B cell (primary cell): ENCODE measurements around the gene NR5A1. TPM values are rescaled to one million over a fixed set of nuclear protein-coding genes. Genes with fewer than 3 reads are reported as not detected.

Experiments used
- ATAC-seq: fragments of 200-7000 bp; cut with Tn5 transposase; one replicate; pipeline ENCODE4 v1.10.0; 2021; ENCODE audit warnings: low read depth, mild to moderate bottlenecking, moderate number of reproducible peaks, moderate library complexity
- CTCF ChIA-PET: fragments of 350-600 bp; sonication (Branson Sonifier 250); formaldehyde crosslinking; loops from one replicate; lab custom pipeline; 2021; ENCODE audit warnings: antibody characterized with exemption, inconsistent platforms; lab: Charles Lee
- POLR2A ChIA-PET: fragments of 350-600 bp; sonication (Branson Sonifier 250); formaldehyde crosslinking; loops from one replicate; lab custom pipeline; 2021; ENCODE audit warnings: antibody characterized with exemption; lab: Charles Lee
- DNase-seq: peaks from one replicate; pipeline ENCODE4 v3.0.0; 2013
- H2AFZ ChIP-seq: 2 replicates; pipeline ENCODE4 v1.6.1; 2012; ENCODE audit warnings: mild to moderate bottlenecking, low read depth, low read length; ENCODE audit not compliant: insufficient read depth, poor library complexity, severe bottlenecking
- H3K27ac ChIP-seq, 2 donors: 1 replicate in 1 of 2; 2 replicates in 1 of 2; pipeline ENCODE4 v1.5.1; 2012 to 2013; ENCODE audit warnings: low read length in 2 of 2, mild to moderate bottlenecking in 2 of 2, moderate library complexity in 1 of 2
- H3K27me3 ChIP-seq, 4 experiments: fragments of 200-600 bp in 1 of 4; sonication (generic) in 1 of 4; replicated peaks in 1 of 4; 1 replicate in 2 of 4; 2 replicates in 2 of 4; pipeline versions ENCODE4 v1.6.1 to v1.7.0; 2013 to 2016; ENCODE audit warnings: low read length in 3 of 4, mild to moderate bottlenecking in 2 of 4, mixed read lengths in 1 of 4, moderate library complexity in 1 of 4; ENCODE audit not compliant: insufficient read depth in 4 of 4, control insufficient read depth in 3 of 4; ENCODE audit errors: control extremely low read depth in 1 of 4
- H3K36me3 ChIP-seq, 2 experiments: replicated peaks in 1 of 2; 1 replicate in 1 of 2; 2 replicates in 1 of 2; pipeline versions ENCODE4 v1.6.1 to v1.7.1; 2013; ENCODE audit warnings: low read length in 1 of 2; ENCODE audit not compliant: insufficient read depth in 2 of 2, control insufficient read depth in 1 of 2; ENCODE audit errors: control extremely low read depth in 1 of 2, extremely low read depth in 1 of 2
- H3K4me1 ChIP-seq, 2 donors: fragments of 200-600 bp in 1 of 2; sonication (generic) in 1 of 2; 1 replicate in 1 of 2; 2 replicates in 1 of 2; pipeline versions ENCODE4 v1.5.1 to v1.6.1; 2013 to 2017; ENCODE audit warnings: low read length in 2 of 2; ENCODE audit not compliant: control insufficient read depth in 2 of 2, insufficient read depth in 2 of 2
- H3K4me2 ChIP-seq: replicated peaks from 2 replicates; pipeline ENCODE3; 2012; ENCODE audit warnings: mild to moderate bottlenecking, low read depth, low read length; ENCODE audit not compliant: poor library complexity, severe bottlenecking
- H3K4me3 ChIP-seq, 5 experiments: fragments of 200-600 bp in 1 of 5; sonication (generic) in 1 of 5; 1 replicate in 3 of 5; 2 replicates in 2 of 5; pipeline versions ENCODE4 v1.5.1 to v1.7.0; 2011 to 2016; ENCODE audit warnings: low read length in 4 of 5, mild to moderate bottlenecking in 4 of 5, low read depth in 2 of 5, control low read depth in 1 of 5, moderate library complexity in 1 of 5; ENCODE audit not compliant: insufficient read depth in 1 of 5; ENCODE audit errors: control extremely low read depth in 1 of 5, extremely low read depth in 1 of 5
- H3K79me2 ChIP-seq: fragments of 200-600 bp; sonication (generic); one replicate; pipeline ENCODE4 v1.6.0; 2016; ENCODE audit warnings: low read length; ENCODE audit not compliant: control insufficient read depth, insufficient read depth
- H3K9ac ChIP-seq: fragments of 200-600 bp; sonication (generic); 2 replicates; pipeline ENCODE4 v1.6.1; 2017; ENCODE audit warnings: mild to moderate bottlenecking, low read length, moderate library complexity
- H3K9me3 ChIP-seq, 3 donors: one replicate each; pipeline versions ENCODE4 v1.6.1 to v1.7.1; 2013; ENCODE audit warnings: low read length in 2 of 3; ENCODE audit not compliant: control insufficient read depth in 2 of 3, insufficient read depth in 1 of 3; ENCODE audit errors: control extremely low read depth in 1 of 3
- H4K20me1 ChIP-seq: 2 replicates; pipeline ENCODE4 v1.6.0; 2012; ENCODE audit warnings: mild to moderate bottlenecking, low read length; ENCODE audit not compliant: insufficient read depth, control insufficient read depth, poor library complexity, severe bottlenecking
- H3K27ac Mint-ChIP-seq: one replicate; pipeline ENCODE4 v1.8.0; 2021; ENCODE audit warnings: mixed read lengths
- H3K27me3 Mint-ChIP-seq: one replicate; pipeline ENCODE4 v1.8.0; 2021; ENCODE audit warnings: mixed read lengths
- H3K4me1 Mint-ChIP-seq: one replicate; pipeline ENCODE4 v1.8.0; 2021; ENCODE audit warnings: mixed read lengths
- H3K4me3 Mint-ChIP-seq: one replicate; pipeline ENCODE4 v1.8.0; 2021; ENCODE audit warnings: mixed read lengths
- H3K9me3 Mint-ChIP-seq: one replicate; pipeline ENCODE4 v1.8.0; 2022; ENCODE audit warnings: mixed read lengths; ENCODE audit not compliant: insufficient read depth
- EZH2 ChIP-seq: IDR thresholded peaks from 2 replicates; pipeline ENCODE4 v1.6.1; 2012; ENCODE audit warnings: borderline replicate concordance, low read depth, mild to moderate bottlenecking, moderate library complexity, low read length; ENCODE audit not compliant: insufficient read depth, poor library complexity, severe bottlenecking
- WGBS: methylation state at CpG from one replicate; pipeline ENCODE4 v1.1.5; 2013; ENCODE audit warnings: missing lambda C conversion rate; ENCODE audit not compliant: insufficient coverage; 5-methylcytosine and 5-hydroxymethylcytosine counted together
- intact Hi-C: fragments of 100-400 bp; cut with micrococcal nuclease; formaldehyde crosslinking; loops from one replicate; pipeline ENCODE4 v1.10.0; 2022
- polyA plus RNA-seq: library from polyadenylated mRNA; depleted of rRNA; stranded (reverse); fragments of >200 nt; gene quantifications from 2 replicates; pipeline ENCODE4 v1.2.3, GENCODE V29; 2012
- total RNA-seq, 2 donors: library from RNA; stranded (reverse); fragments of 120-200 nt in 1 of 2; gene quantifications; 1 replicate in 1 of 2; 2 replicates in 1 of 2; pipeline versions ENCODE4 v1.2.3 to v1.2.4, GENCODE V29; 2013 to 2022
- TF ChIP-seq, protein P1 (sequence below): fragments of 200-600 bp; IDR thresholded peaks from one replicate; pipeline ENCODE4 v1.8.0; 2022; ENCODE audit warnings: antibody characterized with exemption, mild to moderate bottlenecking

NR5A1 gene
- total and polyA plus RNA-seq, 2 donors (not counting 1 experiment from before 2014, with no cell fraction given), result not detected

DNA sequence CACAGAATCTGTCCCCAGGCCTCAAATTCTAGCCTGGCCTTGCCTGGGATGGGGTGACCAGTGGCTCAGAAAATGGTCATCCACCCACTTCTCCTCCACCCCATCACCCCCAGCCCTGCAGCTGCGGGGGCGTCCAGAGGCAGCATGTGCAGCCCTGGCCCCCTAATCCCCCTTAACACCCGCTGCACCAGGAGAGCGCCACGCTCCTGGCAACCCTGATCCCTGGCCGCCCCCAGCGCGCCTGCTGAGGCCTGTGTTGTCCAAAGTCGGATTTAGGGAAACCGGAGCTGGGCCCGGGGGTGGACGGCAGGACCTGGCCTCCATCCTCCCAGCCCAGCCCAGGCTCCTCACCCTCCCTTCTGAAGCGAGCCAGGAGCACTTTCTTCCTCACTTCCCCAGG lies 22.0 kb downstream of the NR5A1 start:
- Histone ChIP-seq H3K9ac (no peak overlapping the region), H2AFZ (no peak overlapping the region), H3K27me3 (peaks cover 0 to 2% (median 0%) of the 10 kb centered on the region in 4 experiments), H4K20me1 (no peaks in the 10 kb centered on the region), H3K36me3 (no peaks in the 10 kb centered on the region), H3K4me1 (no peaks in the 10 kb centered on the region), H3K4me3 (no peak overlapping the region), H3K27ac (no peak overlapping the region), H3K79me2 (no peaks in the 10 kb centered on the region), H3K4me2 (no peak overlapping the region), H3K9me3 (peaks cover 0 to 10% (median 0%) of the 10 kb centered on the region in 3 donors)
- CTCF ChIA-PET, result no interaction called here
- ATAC-seq (no peak), DNase-seq (no peak)
- TF ChIP-seq, protein P1, sequence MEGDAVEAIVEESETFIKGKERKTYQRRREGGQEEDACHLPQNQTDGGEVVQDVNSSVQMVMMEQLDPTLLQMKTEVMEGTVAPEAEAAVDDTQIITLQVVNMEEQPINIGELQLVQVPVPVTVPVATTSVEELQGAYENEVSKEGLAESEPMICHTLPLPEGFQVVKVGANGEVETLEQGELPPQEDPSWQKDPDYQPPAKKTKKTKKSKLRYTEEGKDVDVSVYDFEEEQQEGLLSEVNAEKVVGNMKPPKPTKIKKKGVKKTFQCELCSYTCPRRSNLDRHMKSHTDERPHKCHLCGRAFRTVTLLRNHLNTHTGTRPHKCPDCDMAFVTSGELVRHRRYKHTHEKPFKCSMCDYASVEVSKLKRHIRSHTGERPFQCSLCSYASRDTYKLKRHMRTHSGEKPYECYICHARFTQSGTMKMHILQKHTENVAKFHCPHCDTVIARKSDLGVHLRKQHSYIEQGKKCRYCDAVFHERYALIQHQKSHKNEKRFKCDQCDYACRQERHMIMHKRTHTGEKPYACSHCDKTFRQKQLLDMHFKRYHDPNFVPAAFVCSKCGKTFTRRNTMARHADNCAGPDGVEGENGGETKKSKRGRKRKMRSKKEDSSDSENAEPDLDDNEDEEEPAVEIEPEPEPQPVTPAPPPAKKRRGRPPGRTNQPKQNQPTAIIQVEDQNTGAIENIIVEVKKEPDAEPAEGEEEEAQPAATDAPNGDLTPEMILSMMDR, result no peak
- no peak for TF ChIP-seq EZH2
- intact Hi-C loops, result no loop called here
- H3K4me1 Mint-ChIP-seq, result no peaks in the 10 kb centered on the region
- no peak overlapping the region for H3K27ac Mint-ChIP-seq
- no peaks in the 10 kb centered on the region for H3K9me3 Mint-ChIP-seq
- POLR2A ChIA-PET, result no interaction called here
- H3K27me3 Mint-ChIP-seq, result peaks cover 9% of the 10 kb centered on the region
- WGBS, result 94% methylated on average over 9 of the region's 13 CpGs
- no peak overlapping the region for H3K4me3 Mint-ChIP-seq

DNA sequence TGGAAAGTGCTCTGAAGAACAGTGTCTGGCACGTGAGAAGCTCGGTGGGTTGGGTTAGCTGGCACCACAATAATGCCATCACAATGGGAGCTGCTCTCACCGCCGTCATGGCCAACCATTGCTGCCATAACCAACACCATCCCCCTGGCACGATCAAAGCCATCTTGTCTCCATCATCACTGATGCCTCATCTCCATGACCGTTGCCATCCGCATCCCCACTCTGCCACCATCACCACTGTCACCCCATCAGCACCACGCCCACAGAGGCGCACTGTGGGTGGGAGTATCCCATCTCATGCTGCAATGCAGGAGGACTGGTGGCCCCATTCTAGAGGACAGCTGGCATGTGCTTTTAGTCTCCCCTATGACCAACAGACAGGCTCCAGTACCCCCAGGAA lies 23.7 kb downstream of the NR5A1 start:
- H3K27ac ChIP-seq, result no peak overlapping the region
- no peak overlapping the region for H3K27ac Mint-ChIP-seq
- no peak overlapping the region for H3K4me2 ChIP-seq
- H4K20me1 ChIP-seq, result no peaks in the 10 kb centered on the region
- CTCF ChIA-PET, result interaction anchor here (0.6 kb wide), 1 partner anchor 360 kb away, joined by 3 read pairs; no protein-coding TSS in a partner anchor
- 96% methylated on average over 8 of the region's 9 CpGs for WGBS
- H3K79me2 ChIP-seq, result no peaks in the 10 kb centered on the region
- TF ChIP-seq, protein P1, result no peak
- no peak for TF ChIP-seq EZH2
- H3K4me1 ChIP-seq, result no peaks in the 10 kb centered on the region
- POLR2A ChIA-PET, result no interaction called here
- no peak overlapping the region for H3K4me3 ChIP-seq
- H3K36me3 ChIP-seq, result no peaks in the 10 kb centered on the region
- no peak overlapping the region for H2AFZ ChIP-seq
- H3K27me3 ChIP-seq, result peaks cover 0 to 14% (median 0%) of the 10 kb centered on the region in 4 experiments
- no peak overlapping the region for H3K9ac ChIP-seq
- no peaks in the 10 kb centered on the region for H3K9me3 Mint-ChIP-seq
- DNase-seq (no peak), ATAC-seq (no peak)
- no peaks in the 10 kb centered on the region for H3K4me1 Mint-ChIP-seq
- H3K4me3 Mint-ChIP-seq, result no peak overlapping the region
- peaks cover 0 to 10% (median 0%) of the 10 kb centered on the region in 3 donors for H3K9me3 ChIP-seq
- intact Hi-C loops, result no loop called here
- peaks cover 10% of the 10 kb centered on the region for H3K27me3 Mint-ChIP-seq
